Astrocyte of the hippocampus (primary cell): ENCODE results near the gene ALKBH6.

Source experiments
- DNase-seq: peaks from one replicate; pipeline ENCODE4 v3.0.0; 2011; ENCODE audit warnings: low read depth, low spot score

ALKBH6 gene

GRCh38 chr19:36030264-36031148 is 16.5 kb upstream of the ALKBH6 start:
- DNase-seq: peak; percentile 20

GRCh38 chr19:36028313-36029041 is 14.5 kb upstream of the ALKBH6 start:
- DNase-seq: no peak

GRCh38 chr19:36027696-36028095 is 13.7 kb upstream of the ALKBH6 start:
- no peak for DNase-seq

- no peak for DNase-seq
Observed at GRCh38 chr19:36026091-36026876, 12.3 kb upstream of the ALKBH6 start.

GRCh38 chr19:36025541-36025940 is 11.5 kb upstream of the ALKBH6 start:
- DNase-seq: no peak

- no peak for DNase-seq
Observed at GRCh38 chr19:36023432-36023831, 9.4 kb upstream of the ALKBH6 start.

GRCh38 chr19:36019061-36019670 is 5.2 kb upstream of the ALKBH6 start:
- no peak for DNase-seq

- DNase-seq: no peak
Observed at GRCh38 chr19:36013280-36014011, 567 bp downstream of the ALKBH6 start.

- DNase-seq: no peak
Observed at GRCh38 chr19:36010402-36010801, 3.6 kb downstream of the ALKBH6 start.

- DNase-seq: no peak
Observed at GRCh38 chr19:36009633-36010379, 4.2 kb downstream of the ALKBH6 start.

- peak; percentile 83 for DNase-seq
Observed at GRCh38 chr19:36009220-36009619, 4.8 kb downstream of the ALKBH6 start.

- DNase-seq: no peak
Observed at GRCh38 chr19:36008336-36008978, 5.6 kb downstream of the ALKBH6 start, which contains the start of gene SYNE4. SYNE4 (minus strand) TSS chr19:36008813; CDS start chr19:36008681, 132 bp downstream.

GRCh38 chr19:36006955-36007354 is 7.1 kb downstream of the ALKBH6 start:
- no peak for DNase-seq

GRCh38 chr19:36003284-36003683 is 10.7 kb downstream of the ALKBH6 start:
- DNase-seq: no peak

- no peak for DNase-seq
Observed at GRCh38 chr19:36001605-36002004, 12.4 kb downstream of the ALKBH6 start.

GRCh38 chr19:35996777-35997176 is 17.2 kb downstream of the ALKBH6 start:
- no peak for DNase-seq

- peak; percentile 96 for DNase-seq
Observed at GRCh38 chr19:35995048-35995993, 18.7 kb downstream of the ALKBH6 start, which contains the start of gene SDHAF1. SDHAF1 (plus strand) TSS chr19:35995188; CDS start chr19:35995275, 87 bp downstream.

GRCh38 chr19:35993923-35994598 is 20.0 kb downstream of the ALKBH6 start:
- peak; percentile 31 for DNase-seq
